Measurements from ENCODE around the gene ACD. TPM values are rescaled to one million over a fixed set of nuclear protein-coding genes. Genes with fewer than 3 reads are reported as not detected.
A peak's percentile ranks its signal among the peaks of the same experiment; 100 is the strongest.

ACD gene
- total and polyA plus RNA-seq, 4 donors, result 13.2 to 19.7 (median 15.9) TPM

- WGBS, 2 donors, result 10 to 13% methylated on average over 39 of the region's 39 CpGs
- Histone ChIP-seq H3K27me3 (ENCODE audit: control insufficient read depth in 3 of 3, insufficient read depth in 3 of 3, low read length in 2 of 3) (no peaks in the 10 kb centered on the region), H3K4me3 (peak overlapping the region; percentile 13), H3K4me1 (ENCODE audit: control insufficient read depth in 5 of 5, insufficient read depth in 5 of 5, low read length in 5 of 5) (peaks cover 6 to 19% (median 7%) of the 10 kb centered on the region in 5 donors), H3K36me3 (ENCODE audit: control insufficient read depth in 4 of 4, insufficient read depth in 4 of 4, low read length in 4 of 4) (peaks cover 0 to 20% (median 6%) of the 10 kb centered on the region in 4 donors), H3K9me3 (ENCODE audit: control insufficient read depth in 4 of 4, insufficient read depth in 3 of 4, low read length in 3 of 4) (no peaks in the 10 kb centered on the region), H3K27ac (ENCODE audit: low read depth in 1 of 2, low read length in 1 of 2) (peak overlapping the region; percentile 82 to 85), H3K9ac (ENCODE audit: insufficient read depth in 1 of 2, low read length in 2 of 2) (no peak overlapping the region)
- TF ChIP-seq CTCF (IDR thresholded peaks at IDR 0.05; ENCODE audit: control extremely low read depth, extremely low read depth), result no peak
- ATAC-seq (ENCODE audit: insufficient read depth, low FRiP score) (no peak), DNase-seq (peak; percentile 52 to 60 (median 52))
Observed at GRCh38 chr16:67661101-67661761, 1.2 kb upstream of the ACD start.

DNA sequence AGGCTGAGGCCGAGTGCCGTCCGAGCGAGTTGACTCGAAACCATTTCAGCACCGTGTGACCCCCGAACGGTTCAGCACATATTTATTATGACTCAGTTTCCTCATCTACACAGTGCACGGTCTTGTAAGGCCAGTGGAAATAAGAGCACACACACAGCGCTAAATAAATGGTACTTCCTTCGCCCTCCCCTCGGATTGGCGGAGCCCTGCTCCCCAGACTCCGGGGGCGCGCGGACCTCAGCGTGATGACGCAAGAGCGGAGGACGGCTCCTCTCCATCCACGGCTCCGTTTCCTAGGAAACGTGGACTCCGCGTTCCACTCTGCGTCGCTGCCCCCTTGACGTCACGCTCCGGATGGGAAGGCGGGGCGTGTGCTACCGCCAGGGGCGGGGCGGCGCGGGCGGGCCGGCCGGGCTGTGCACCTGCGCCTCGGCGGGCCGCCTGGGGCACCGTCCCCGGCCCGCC, 536 bp upstream of the ACD start, which contains the start of gene PARD6A:
TSS of gene PARD6A (plus strand) at position 397 of the 465 bp plus-strand sequence. CDS start 79 bp downstream, outside the sequence.
- peaks cover 0 to 20% (median 6%) of the 10 kb centered on the region in 4 donors for H3K36me3 ChIP-seq (ENCODE audit: control insufficient read depth in 4 of 4, insufficient read depth in 4 of 4, low read length in 4 of 4)
- 0 to 1% methylated on average over 45 to 48 of the region's 48 CpGs for WGBS, 2 donors
- peak within 1 kb of the TSS; percentile 85 to 90 for H3K27ac ChIP-seq (ENCODE audit: low read depth in 1 of 2, low read length in 1 of 2)
- peaks cover 3 to 15% (median 7%) of the 10 kb centered on the region in 5 donors for H3K4me1 ChIP-seq (ENCODE audit: control insufficient read depth in 5 of 5, insufficient read depth in 5 of 5, low read length in 5 of 5)
- TF ChIP-seq CTCF (IDR thresholded peaks at IDR 0.05; ENCODE audit: control extremely low read depth, extremely low read depth), result no peak
- ATAC-seq (ENCODE audit: insufficient read depth, low FRiP score) (peak; percentile 80), DNase-seq (peak; percentile 96 to 97 (median 96))
- no peaks in the 10 kb centered on the region for H3K9me3 ChIP-seq (ENCODE audit: control insufficient read depth in 4 of 4, insufficient read depth in 3 of 4, low read length in 3 of 4)
- H3K9ac ChIP-seq (ENCODE audit: insufficient read depth in 1 of 2, low read length in 2 of 2), result peak within 1 kb of the TSS; percentile 59 to 94
- H3K27me3 ChIP-seq (ENCODE audit: control insufficient read depth in 3 of 3, insufficient read depth in 3 of 3, low read length in 2 of 3), result no peaks in the 10 kb centered on the region
- H3K4me3 ChIP-seq, result peak within 1 kb of the TSS; percentile 81

- DNase-seq (no peak), ATAC-seq (ENCODE audit: insufficient read depth, low FRiP score) (no peak)
- Histone ChIP-seq H3K9ac (ENCODE audit: insufficient read depth in 1 of 2, low read length in 2 of 2) (no peak overlapping the region), H3K27ac (ENCODE audit: low read depth in 1 of 2, low read length in 1 of 2) (no peak overlapping the region), H3K27me3 (ENCODE audit: control insufficient read depth in 3 of 3, insufficient read depth in 3 of 3, low read length in 2 of 3) (peaks cover 0 to 8% (median 5%) of the 10 kb centered on the region in 3 donors), H3K4me1 (ENCODE audit: control insufficient read depth in 5 of 5, insufficient read depth in 5 of 5, low read length in 5 of 5) (peaks cover 2 to 13% (median 7%) of the 10 kb centered on the region in 5 donors), H3K9me3 (ENCODE audit: control insufficient read depth in 4 of 4, insufficient read depth in 3 of 4, low read length in 3 of 4) (no peaks in the 10 kb centered on the region), H3K36me3 (ENCODE audit: control insufficient read depth in 4 of 4, insufficient read depth in 4 of 4, low read length in 4 of 4) (peaks cover 0 to 20% (median 6%) of the 10 kb centered on the region in 4 donors), H3K4me3 (peak overlapping the region; percentile 81)
- TF ChIP-seq CTCF (IDR thresholded peaks at IDR 0.05; ENCODE audit: control extremely low read depth, extremely low read depth), result no peak
- 38 to 62% methylated on average over 14 to 21 of the region's 21 CpGs for WGBS, 2 donors
Observed at GRCh38 chr16:67658849-67659674, 998 bp downstream of the ACD start.
